ENCODE measurements around the gene CEP85L. TPM values are rescaled to one million over a fixed set of nuclear protein-coding genes. Genes with fewer than 3 reads are reported as not detected.

CEP85L gene
- total and polyA plus RNA-seq, 4 experiments from 2014 or later: 32.7 to 71.1 (median 50.4) TPM

DNA sequence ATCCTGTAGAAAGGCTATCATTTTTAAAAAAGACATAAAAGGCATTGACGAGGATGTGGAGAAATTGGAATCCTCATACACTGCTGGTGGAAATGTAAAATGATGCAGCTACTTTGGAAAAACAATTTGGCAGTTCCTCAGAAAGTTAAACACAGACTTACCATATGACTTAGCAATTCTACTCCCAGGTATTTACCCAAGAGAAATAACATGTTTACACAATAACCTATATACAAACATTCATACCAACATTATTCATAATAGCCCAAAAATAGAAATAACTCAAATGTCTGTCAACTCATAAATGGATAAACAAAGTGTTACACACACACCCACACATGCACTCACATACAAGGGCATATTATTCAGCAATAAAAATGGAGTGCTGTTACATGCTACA is 23.4 kb upstream of the CEP85L start:
- Mint-ChIP-seq H3K27ac (no peak overlapping the region), H3K4me1 (peaks cover 40 to 66% (median 61%) of the 10 kb centered on the region in 4 donors), H3K27me3 (no peaks in the 10 kb centered on the region), H3K4me3 (no peak overlapping the region), H3K9me3 (peaks cover 0 to 5% (median 0%) of the 10 kb centered on the region in 8 donors), H3K36me3 (peaks cover 5 to 30% of the 10 kb centered on the region in 2 donors)
- Histone ChIP-seq H3K27me3 (ENCODE audit: insufficient read depth, low read length) (no peaks in the 10 kb centered on the region), H3K9me3 (ENCODE audit: control insufficient read depth in 1 of 2, low read length in 2 of 2) (no peaks in the 10 kb centered on the region), H3K4me1 (ENCODE audit: insufficient read depth, low read length) (peaks cover 38% of the 10 kb centered on the region), H3K27ac (ENCODE audit: low read depth, low read length) (no peak overlapping the region), H3K4me3 (ENCODE audit: low read length in 2 of 2) (no peak overlapping the region), H3K36me3 (ENCODE audit: insufficient read depth, low read length) (no peaks in the 10 kb centered on the region)
- ChIA-PET CTCF (ENCODE audit: partially characterized antibody) (interaction anchor here (0.6 kb wide), 1 partner anchor 58 kb away, joined by 3 read pairs; no protein-coding TSS in a partner anchor), POLR2A (ENCODE audit: partially characterized antibody) (no interaction called here)
- intact Hi-C loops (cut with micrococcal nuclease): no loop called here
- no peak for DNase-seq

DNA sequence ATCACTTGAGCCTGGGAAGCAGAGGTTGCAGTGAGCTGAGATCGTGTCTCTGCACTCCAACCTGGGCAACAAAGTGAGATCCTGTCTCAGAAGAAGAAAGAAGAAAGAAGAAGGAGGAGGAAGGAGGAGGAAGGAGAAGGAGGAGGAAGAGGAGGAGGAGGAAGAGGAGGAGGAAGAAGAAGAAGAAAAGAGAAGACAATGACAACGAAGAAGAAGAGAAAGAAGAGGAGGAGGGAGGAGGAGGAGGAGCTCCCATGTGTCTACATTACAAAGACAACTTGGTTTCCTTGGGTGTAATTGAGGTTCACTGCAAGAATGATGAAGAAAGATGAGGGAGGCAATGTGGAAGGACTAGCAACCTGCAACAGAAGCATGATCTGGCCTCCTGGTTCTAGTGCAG is 21.3 kb upstream of the CEP85L start:
- H3K4me3 ChIP-seq (ENCODE audit: low read length in 2 of 2): no peak overlapping the region
- Mint-ChIP-seq H3K4me1 (peaks cover 49 to 71% (median 63%) of the 10 kb centered on the region in 4 donors), H3K4me3 (peak overlapping the region in 1 of 8 donors; percentile 3), H3K9me3 (peaks cover 0 to 2% (median 0%) of the 10 kb centered on the region in 8 donors), H3K36me3 (peaks cover 3 to 18% of the 10 kb centered on the region in 2 donors), H3K27ac (peak overlapping the region in 4 of 7 donors; percentile 25 to 73 (median 61)), H3K27me3 (no peaks in the 10 kb centered on the region)
- H3K4me1 ChIP-seq (ENCODE audit: insufficient read depth, low read length): peaks cover 47% of the 10 kb centered on the region
- no peak overlapping the region for H3K27ac ChIP-seq (ENCODE audit: low read depth, low read length)
- ChIA-PET POLR2A (ENCODE audit: partially characterized antibody) (interaction anchor here (1.2 to 1.6 kb wide), 2 partner anchors 16 to 37 kb away, joined by 3 to 6 read pairs; no protein-coding TSS in a partner anchor), CTCF (ENCODE audit: partially characterized antibody) (interaction anchor here (0.9 kb wide), 1 partner anchor 37 kb away, joined by 3 read pairs; no protein-coding TSS in a partner anchor)
- no peaks in the 10 kb centered on the region for H3K36me3 ChIP-seq (ENCODE audit: insufficient read depth, low read length)
- no peaks in the 10 kb centered on the region for H3K9me3 ChIP-seq (ENCODE audit: control insufficient read depth in 1 of 2, low read length in 2 of 2)
- DNase-seq: no peak
- no peaks in the 10 kb centered on the region for H3K27me3 ChIP-seq (ENCODE audit: insufficient read depth, low read length)
- intact Hi-C loops (cut with micrococcal nuclease): no loop called here

DNA sequence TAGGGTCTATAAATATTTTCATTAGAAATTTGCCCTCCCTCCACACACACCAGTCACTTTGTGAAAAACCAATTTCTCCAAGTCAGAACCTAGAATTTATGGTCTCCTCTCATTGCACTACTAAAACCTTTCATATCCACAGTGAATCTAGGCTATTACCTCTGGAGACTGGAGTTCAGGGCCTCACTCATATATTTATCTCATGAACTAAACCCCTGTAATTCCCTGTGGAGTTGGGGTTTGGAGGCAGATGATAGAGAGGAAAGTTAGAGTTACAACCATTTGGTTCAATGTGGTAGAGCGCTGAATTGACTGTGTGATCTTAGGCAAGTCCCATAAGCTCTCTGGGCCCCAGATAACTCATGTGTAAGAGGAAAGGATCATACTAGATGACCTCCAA is 18.2 kb upstream of the CEP85L start:
- H3K27me3 Mint-ChIP-seq: no peaks in the 10 kb centered on the region

DNA sequence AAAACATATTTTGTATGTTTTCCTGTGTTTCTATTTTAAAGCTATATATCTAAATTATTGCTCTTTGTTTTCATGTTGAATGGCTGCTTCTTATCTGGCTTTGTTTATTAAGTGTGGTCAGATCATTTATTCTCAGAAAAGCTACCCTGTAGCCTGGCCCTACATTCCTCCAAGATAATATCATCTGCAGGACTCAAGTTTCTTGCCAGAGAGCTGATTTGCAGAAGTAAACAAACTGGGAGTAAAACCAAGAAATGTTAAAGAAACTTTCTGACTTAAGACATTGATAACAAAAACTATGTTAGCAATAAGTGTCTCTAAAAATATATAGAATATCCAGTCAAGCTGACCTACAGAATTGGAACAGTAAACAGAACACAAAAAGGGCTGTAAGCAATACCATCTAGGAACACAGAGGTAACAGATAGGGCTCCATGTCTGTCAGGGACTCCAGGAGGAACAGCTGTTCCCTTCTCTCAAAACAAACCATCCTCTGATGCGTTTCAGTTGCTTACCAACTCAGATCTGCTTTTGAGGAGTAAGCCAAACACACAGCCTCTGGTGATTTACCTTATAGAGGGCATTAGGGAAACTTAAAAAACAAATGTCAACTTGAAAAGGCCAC is 17.5 kb upstream of the CEP85L start:
- H3K36me3 Mint-ChIP-seq: peaks cover 7 to 16% of the 10 kb centered on the region in 2 donors
- Histone ChIP-seq H3K27ac (ENCODE audit: low read depth, low read length) (no peak overlapping the region), H3K4me1 (ENCODE audit: insufficient read depth, low read length) (peaks cover 76% of the 10 kb centered on the region), H3K27me3 (ENCODE audit: insufficient read depth, low read length) (no peaks in the 10 kb centered on the region), H3K36me3 (ENCODE audit: insufficient read depth, low read length) (no peaks in the 10 kb centered on the region), H3K4me3 (ENCODE audit: low read length in 2 of 2) (no peak overlapping the region), H3K9me3 (ENCODE audit: control insufficient read depth in 1 of 2, low read length in 2 of 2) (no peaks in the 10 kb centered on the region)
- no peaks in the 10 kb centered on the region for H3K27me3 Mint-ChIP-seq
- H3K4me3 Mint-ChIP-seq: peak overlapping the region in 1 of 8 donors; percentile 13
- H3K9me3 Mint-ChIP-seq: no peaks in the 10 kb centered on the region
- intact Hi-C loops (cut with micrococcal nuclease): no loop called here
- ChIA-PET POLR2A (ENCODE audit: partially characterized antibody) (interaction anchor here (0.5 to 2.4 kb wide), 6 partner anchors 13 to 50 kb away, joined by 3 to 9 read pairs (median 3); partner anchors contain the start of gene CEP85L), CTCF (ENCODE audit: partially characterized antibody) (interaction anchor here (0.9 to 1.7 kb wide), 2 partner anchors 15 to 115 kb away, joined by 3 to 5 read pairs; no protein-coding TSS in a partner anchor)
- peaks cover 61 to 84% (median 71%) of the 10 kb centered on the region in 4 donors for H3K4me1 Mint-ChIP-seq
- H3K27ac Mint-ChIP-seq: peak overlapping the region; percentile 31 to 88 (median 60)
- no peak for DNase-seq

More for the DNA sequence above, 18.2 kb upstream of the CEP85L start:
- ChIA-PET POLR2A (ENCODE audit: partially characterized antibody) (interaction anchor here (1.2 to 2.7 kb wide), 3 partner anchors 18 to 39 kb away, joined by 3 to 9 read pairs (median 8); partner anchors contain the start of gene CEP85L), CTCF (ENCODE audit: partially characterized antibody) (no interaction called here)
- no peak overlapping the region for H3K27ac ChIP-seq (ENCODE audit: low read depth, low read length)
- no peak overlapping the region for H3K4me3 ChIP-seq (ENCODE audit: low read length in 2 of 2)
- Mint-ChIP-seq H3K27ac (peak overlapping the region in 5 of 7 donors; percentile 19 to 60 (median 57)), H3K9me3 (no peaks in the 10 kb centered on the region), H3K4me3 (peak overlapping the region in 1 of 8 donors; percentile 43), H3K4me1 (peaks cover 56 to 77% (median 65%) of the 10 kb centered on the region in 4 donors), H3K36me3 (peaks cover 3 to 18% of the 10 kb centered on the region in 2 donors)
- intact Hi-C loops (cut with micrococcal nuclease): no loop called here
- no peaks in the 10 kb centered on the region for H3K27me3 ChIP-seq (ENCODE audit: insufficient read depth, low read length)
- H3K36me3 ChIP-seq (ENCODE audit: insufficient read depth, low read length): no peaks in the 10 kb centered on the region
- H3K4me1 ChIP-seq (ENCODE audit: insufficient read depth, low read length): peaks cover 71% of the 10 kb centered on the region
- H3K9me3 ChIP-seq (ENCODE audit: control insufficient read depth in 1 of 2, low read length in 2 of 2): no peaks in the 10 kb centered on the region
- DNase-seq: no peak

DNA sequence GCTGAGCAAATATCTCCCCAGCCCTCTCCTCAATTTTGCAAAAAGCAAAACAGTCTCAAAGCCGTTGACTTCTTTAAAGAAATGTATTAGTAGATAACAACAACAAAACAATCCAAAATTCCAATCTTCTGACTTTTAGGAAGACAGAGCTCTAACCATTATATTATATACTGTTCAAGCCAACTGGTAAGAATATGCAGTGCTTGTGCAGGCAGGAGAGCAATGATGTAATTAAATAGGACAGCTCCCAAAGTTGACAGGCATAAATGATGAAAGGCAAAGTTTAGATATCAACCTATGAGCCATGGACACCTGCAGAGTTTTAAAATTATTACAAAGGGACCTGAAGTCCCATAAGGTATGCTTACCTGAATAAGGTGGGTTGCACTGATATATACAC is 16.6 kb upstream of the CEP85L start:
- intact Hi-C loops (cut with micrococcal nuclease): no loop called here
- H3K27ac ChIP-seq (ENCODE audit: low read depth, low read length): no peak overlapping the region
- H3K27me3 ChIP-seq (ENCODE audit: insufficient read depth, low read length): no peaks in the 10 kb centered on the region
- ChIA-PET CTCF (ENCODE audit: partially characterized antibody) (interaction anchor here (1.7 kb wide), 1 partner anchor 16 kb away, joined by 5 read pairs; no protein-coding TSS in a partner anchor), POLR2A (ENCODE audit: partially characterized antibody) (interaction anchor here (1.2 to 2.4 kb wide), 4 partner anchors 12 to 41 kb away, joined by 3 to 9 read pairs (median 4); no protein-coding TSS in a partner anchor)
- H3K4me1 ChIP-seq (ENCODE audit: insufficient read depth, low read length): peaks cover 79% of the 10 kb centered on the region
- H3K36me3 ChIP-seq (ENCODE audit: insufficient read depth, low read length): no peaks in the 10 kb centered on the region
- Mint-ChIP-seq H3K36me3 (peaks cover 5 to 7% of the 10 kb centered on the region in 2 donors), H3K27me3 (no peaks in the 10 kb centered on the region), H3K27ac (peak overlapping the region; percentile 5 to 69 (median 39)), H3K4me1 (peaks cover 54 to 85% (median 66%) of the 10 kb centered on the region in 4 donors), H3K9me3 (no peaks in the 10 kb centered on the region), H3K4me3 (no peak overlapping the region)
- no peak for DNase-seq
- no peaks in the 10 kb centered on the region for H3K9me3 ChIP-seq (ENCODE audit: control insufficient read depth in 1 of 2, low read length in 2 of 2)
- no peak overlapping the region for H3K4me3 ChIP-seq (ENCODE audit: low read length in 2 of 2)

- Histone ChIP-seq H3K4me3 (ENCODE audit: low read length in 2 of 2) (peak overlapping the region in 1 of 2 donors; percentile 43), H3K36me3 (ENCODE audit: insufficient read depth, low read length) (no peaks in the 10 kb centered on the region), H3K27me3 (ENCODE audit: insufficient read depth, low read length) (no peaks in the 10 kb centered on the region), H3K27ac (ENCODE audit: low read depth, low read length) (peak overlapping the region; percentile 55), H3K9me3 (ENCODE audit: control insufficient read depth in 1 of 2, low read length in 2 of 2) (no peaks in the 10 kb centered on the region), H3K4me1 (ENCODE audit: insufficient read depth, low read length) (peaks cover 67% of the 10 kb centered on the region)
- DNase-seq: peak in 1 of 5 donors; percentile 45
- H3K36me3 Mint-ChIP-seq: peaks cover 4 to 17% of the 10 kb centered on the region in 2 donors
- H3K27me3 Mint-ChIP-seq: no peaks in the 10 kb centered on the region
- peaks cover 0 to 1% (median 0%) of the 10 kb centered on the region in 8 donors for H3K9me3 Mint-ChIP-seq
- CTCF ChIA-PET (ENCODE audit: partially characterized antibody): interaction anchor here (0.9 to 2.8 kb wide), 4 partner anchors 14 to 152 kb away, joined by 3 to 8 read pairs (median 5); partner anchors contain the start of gene CEP85L
- peaks cover 53 to 79% (median 69%) of the 10 kb centered on the region in 4 donors for H3K4me1 Mint-ChIP-seq
- intact Hi-C loops (cut with micrococcal nuclease): loop anchor here (2.0 kb wide), 2 partner anchors 14 to 16 kb away; partner anchors contain the start of gene CEP85L
- peak overlapping the region; percentile 80 to 99 (median 96) for H3K27ac Mint-ChIP-seq
- H3K4me3 Mint-ChIP-seq: peak overlapping the region; percentile 87 to 97 (median 92)
- POLR2A ChIA-PET (ENCODE audit: partially characterized antibody): interaction anchor here (0.6 to 3.4 kb wide), 5 partner anchors 9 to 217 kb away, joined by 3 to 31 read pairs (median 4); partner anchors contain the start of gene CEP85L
Observed at GRCh38 chr6:118665011-118665410, 13.6 kb upstream of the CEP85L start.
